HS-5 (cell line): Measurements from ENCODE around the gene DENND1B.
"Not testable (repeated sequence)": the region's sequence is repeated elsewhere in the genome, so short reads cannot be mapped to it uniquely, and the experiment has no call there.

Experiments
- DNase-seq: peaks from one replicate; pipeline ENCODE4 v3.0.0-alpha.2; 2012; ENCODE audit warnings: low read depth

The DENND1B gene

GRCh38 chr1:197783510-197783948 is 8.2 kb upstream of the DENND1B start:
- no peak for DNase-seq

- no peak for DNase-seq
Measured at GRCh38 chr1:197782722-197783360, 7.6 kb upstream of the DENND1B start.

- no peak for DNase-seq
Measured at GRCh38 chr1:197781968-197782721, 6.9 kb upstream of the DENND1B start.

GRCh38 chr1:197779921-197780320 is 4.6 kb upstream of the DENND1B start:
- DNase-seq: no peak

- DNase-seq: no peak
Measured at GRCh38 chr1:197778366-197778945, 3.2 kb upstream of the DENND1B start.

- peak; percentile 76 for DNase-seq
Measured at GRCh38 chr1:197776351-197777105, 1.2 kb upstream of the DENND1B start.

- no peak for DNase-seq
Measured at GRCh38 chr1:197774466-197775281, 606 bp downstream of the DENND1B start.

GRCh38 chr1:197773856-197774255 is 1.4 kb downstream of the DENND1B start:
- no peak for DNase-seq

- DNase-seq: no peak
Measured at GRCh38 chr1:197771904-197772556, 3.2 kb downstream of the DENND1B start.

- no peak for DNase-seq
Measured at GRCh38 chr1:197771386-197771785, 3.9 kb downstream of the DENND1B start.

GRCh38 chr1:197770243-197770642 is 5.0 kb downstream of the DENND1B start:
- DNase-seq: no peak

- no peak for DNase-seq
Measured at GRCh38 chr1:197769287-197769686, 6.0 kb downstream of the DENND1B start.

GRCh38 chr1:197768014-197768805 is 7.1 kb downstream of the DENND1B start:
- DNase-seq: no peak

GRCh38 chr1:197763769-197764168 is 11.5 kb downstream of the DENND1B start:
- no peak for DNase-seq

- no peak for DNase-seq
Measured at GRCh38 chr1:197763307-197763706, 12.0 kb downstream of the DENND1B start.

GRCh38 chr1:197761654-197762053 is 13.6 kb downstream of the DENND1B start:
- DNase-seq: no peak

- DNase-seq: not testable (repeated sequence)
Measured at GRCh38 chr1:197755553-197755952, 19.7 kb downstream of the DENND1B start.

GRCh38 chr1:197752652-197753164 is 22.6 kb downstream of the DENND1B start:
- not testable (repeated sequence) for DNase-seq

- DNase-seq: no peak
Measured at GRCh38 chr1:197750366-197750765, 24.9 kb downstream of the DENND1B start.

GRCh38 chr1:197745911-197746310 is 29.4 kb downstream of the DENND1B start:
- DNase-seq: no peak
